ENCODE measurements around the gene EPO.

Gene EPO

DNA sequence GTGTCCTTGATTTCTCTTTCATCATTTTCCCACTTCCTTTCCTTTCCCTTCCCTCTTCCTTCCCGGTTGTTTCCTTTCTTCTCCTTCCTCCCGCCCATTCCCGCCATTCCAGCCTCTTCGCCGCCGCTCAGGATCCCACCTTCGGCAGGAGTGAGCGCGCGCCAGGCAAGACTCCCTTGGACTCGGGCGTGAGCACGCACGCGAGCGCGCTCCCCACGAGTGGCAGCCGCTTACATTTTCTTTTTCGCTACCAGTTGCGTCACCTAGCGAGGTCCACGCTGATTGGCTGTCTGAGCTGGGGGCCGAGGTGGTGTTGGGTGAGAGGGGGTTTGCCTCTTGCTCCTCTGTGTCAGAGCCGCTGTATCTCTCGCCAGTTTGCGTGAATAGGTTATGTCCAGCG is 24.9 kb downstream of the EPO start:
- TF ChIP-seq EZH2phosphoT487 (IDR thresholded peaks at IDR 0.05; ENCODE audit: low read length) (no peak), EZH2 (optimal IDR thresholded peaks at IDR 0.05; ENCODE audit: low read depth, low read length) (no peak), CTCF (IDR thresholded peaks at IDR 0.05; ENCODE audit: low read length) (no peak)
- Histone ChIP-seq H3K9me2 (replicated peaks; ENCODE audit: insufficient read depth, low read length) (no peaks in the 10 kb centered on the region), H3F3A (ENCODE audit: insufficient read depth, low read length) (no peaks in the 10 kb centered on the region), H3K36me3 (replicated peaks; ENCODE audit: insufficient read depth, low read length) (no peaks in the 10 kb centered on the region), H3K4me3 (ENCODE audit: low read length) (no peak overlapping the region), H2AFZ (ENCODE audit: low read length) (no peak overlapping the region), H3K9ac (ENCODE audit: low read length) (no peak overlapping the region), H3K9me3 (replicated peaks; ENCODE audit: insufficient read depth, low read length) (no peaks in the 10 kb centered on the region), H3K27ac (ENCODE audit: low read length) (no peak overlapping the region), H4K20me1 (ENCODE audit: insufficient read depth, low read length) (no peaks in the 10 kb centered on the region), H3K27me3 (replicated peaks; ENCODE audit: insufficient read depth, low read length) (peaks cover 59% of the 10 kb centered on the region), H3K79me2 (ENCODE audit: low read length) (no peaks in the 10 kb centered on the region), H3K4me1 (ENCODE audit: low read length) (no peaks in the 10 kb centered on the region), H3K4me2 (ENCODE audit: low read depth, low read length) (no peak overlapping the region)
- no peak for DNase-seq

DNA sequence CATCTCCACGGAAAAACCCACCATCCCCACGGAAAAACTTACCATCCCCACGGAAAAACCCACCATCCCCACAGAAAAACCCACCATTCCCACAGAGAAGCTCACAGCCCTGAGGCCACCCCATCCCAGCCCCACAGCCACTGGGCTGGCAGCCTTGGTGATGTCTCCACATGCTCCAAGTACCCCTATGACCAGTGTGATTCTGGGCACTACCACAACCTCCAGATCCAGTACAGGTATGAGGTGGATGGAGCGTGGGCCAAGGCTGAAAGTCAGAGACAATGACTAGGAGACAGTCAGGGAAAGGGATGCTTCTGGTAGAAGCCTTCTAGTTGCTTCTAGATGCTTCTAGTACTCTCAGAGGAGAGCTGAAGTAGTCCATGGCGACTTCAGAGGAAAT is 32.7 kb downstream of the EPO start:
- Histone ChIP-seq H3F3A (ENCODE audit: insufficient read depth, low read length) (no peaks in the 10 kb centered on the region), H3K4me2 (ENCODE audit: low read depth, low read length) (no peak overlapping the region), H4K20me1 (ENCODE audit: insufficient read depth, low read length) (no peaks in the 10 kb centered on the region), H3K4me3 (ENCODE audit: low read length) (no peak overlapping the region), H3K27me3 (replicated peaks; ENCODE audit: insufficient read depth, low read length) (peaks cover 81% of the 10 kb centered on the region), H3K9ac (ENCODE audit: low read length) (no peak overlapping the region), H3K9me2 (replicated peaks; ENCODE audit: insufficient read depth, low read length) (no peaks in the 10 kb centered on the region), H3K27ac (ENCODE audit: low read length) (no peak overlapping the region), H3K4me1 (ENCODE audit: low read length) (no peaks in the 10 kb centered on the region), H3K36me3 (replicated peaks; ENCODE audit: insufficient read depth, low read length) (no peaks in the 10 kb centered on the region), H2AFZ (ENCODE audit: low read length) (no peak overlapping the region), H3K9me3 (replicated peaks; ENCODE audit: insufficient read depth, low read length) (no peaks in the 10 kb centered on the region), H3K79me2 (ENCODE audit: low read length) (no peaks in the 10 kb centered on the region)
- no peak for DNase-seq
- TF ChIP-seq CTCF (IDR thresholded peaks at IDR 0.05; ENCODE audit: low read length) (no peak), EZH2 (optimal IDR thresholded peaks at IDR 0.05; ENCODE audit: low read depth, low read length) (no peak), EZH2phosphoT487 (IDR thresholded peaks at IDR 0.05; ENCODE audit: low read length) (no peak)

- H3K79me2 ChIP-seq (ENCODE audit: low read length), result no peaks in the 10 kb centered on the region
- TF ChIP-seq EZH2 (optimal IDR thresholded peaks at IDR 0.05; ENCODE audit: low read depth, low read length) (no peak), CTCF (IDR thresholded peaks at IDR 0.05; ENCODE audit: low read length) (no peak), EZH2phosphoT487 (IDR thresholded peaks at IDR 0.05; ENCODE audit: low read length) (no peak)
- no peaks in the 10 kb centered on the region for H3K4me1 ChIP-seq (ENCODE audit: low read length)
Observed at GRCh38 chr7:100753750-100754149, 33.5 kb downstream of the EPO start.

More at GRCh38 chr7:100753750-100754149, 33.5 kb downstream of the EPO start:
- no peaks in the 10 kb centered on the region for H3F3A ChIP-seq (ENCODE audit: insufficient read depth, low read length)
- H3K27ac ChIP-seq (ENCODE audit: low read length), result no peak overlapping the region
- H3K4me2 ChIP-seq (ENCODE audit: low read depth, low read length), result no peak overlapping the region
- no peak overlapping the region for H2AFZ ChIP-seq (ENCODE audit: low read length)
- no peaks in the 10 kb centered on the region for H4K20me1 ChIP-seq (ENCODE audit: insufficient read depth, low read length)
- H3K27me3 ChIP-seq (replicated peaks; ENCODE audit: insufficient read depth, low read length), result peaks cover 81% of the 10 kb centered on the region
- H3K4me3 ChIP-seq (ENCODE audit: low read length), result no peak overlapping the region
- H3K9ac ChIP-seq (ENCODE audit: low read length), result no peak overlapping the region
- H3K9me3 ChIP-seq (replicated peaks; ENCODE audit: insufficient read depth, low read length), result no peaks in the 10 kb centered on the region
- H3K36me3 ChIP-seq (replicated peaks; ENCODE audit: insufficient read depth, low read length), result no peaks in the 10 kb centered on the region
- no peaks in the 10 kb centered on the region for H3K9me2 ChIP-seq (replicated peaks; ENCODE audit: insufficient read depth, low read length)
- no peak for DNase-seq
